Esophagus squamous epithelium (tissue), 5 donors: ENCODE data around the gene PVR. TPM values are rescaled to one million over a fixed set of nuclear protein-coding genes. Genes with fewer than 3 reads are reported as not detected.
"Not testable (repeated sequence)": the region's sequence is repeated elsewhere in the genome, so short reads cannot be mapped to it uniquely, and the experiment has no call there.

ENCODE experiments used
- DNase-seq: peaks from one replicate; lab custom pipeline; 2025; lab: John Stamatoyannopoulos, UW
- H3K27ac ChIP-seq, 4 donors: fragments of 200-600 bp; sonication (generic); one replicate each; pipeline ENCODE4 v1.5.1; 2016 to 2019; ENCODE audit warnings: mild to moderate bottlenecking in 1 of 4
- H3K27me3 ChIP-seq, 4 donors: fragments of 200-600 bp; sonication (generic); 1 replicate in 3 of 4; 2 replicates in 1 of 4; pipeline versions ENCODE4 v1.5.1 to v1.6.0; 2017 to 2021; ENCODE audit warnings: antibody characterized with exemption in 1 of 4
- H3K36me3 ChIP-seq, 3 donors: fragments of 200-600 bp; sonication (generic); one replicate each; pipeline ENCODE4 v1.5.1; 2016 to 2019
- H3K4me1 ChIP-seq, 3 donors: fragments of 200-600 bp; sonication (generic); one replicate each; pipeline ENCODE4 v1.5.1; 2017 to 2019
- H3K4me3 ChIP-seq, 4 donors: fragments of 200-600 bp; sonication (generic); 1 replicate in 3 of 4; 2 replicates in 1 of 4; pipeline ENCODE4 v1.5.1; 2016 to 2019; ENCODE audit warnings: mild to moderate bottlenecking in 2 of 4, moderate library complexity in 1 of 4
- H3K9me3 ChIP-seq, 3 donors: fragments of 200-600 bp; sonication (generic); one replicate each; pipeline ENCODE4 v1.5.1; 2016 to 2019
- POLR2A ChIP-seq, 4 donors: fragments of 450-650 bp; IDR thresholded peaks; one replicate each; pipeline ENCODE4 v1.6.1; 2017; ENCODE audit warnings: antibody characterized with exemption in 4 of 4, mild to moderate bottlenecking in 4 of 4, moderate library complexity in 3 of 4
- WGBS, 2 donors: methylation state at CpG; one replicate each; pipeline ENCODE4 v1.1.5; 2018; 5-methylcytosine and 5-hydroxymethylcytosine counted together
- intact Hi-C: fragments of 100-400 bp; cut with DNase I; formaldehyde crosslinking; loops from one replicate; pipeline ENCODE4 v1.15.0; 2022
- total RNA-seq, 4 donors: library from RNA; depleted of rRNA; stranded (reverse); fragments of >200 nt; gene quantifications; one replicate each; pipeline ENCODE4 v1.1.0, GENCODE V29; 2016
- TF ChIP-seq, protein P1 (sequence below), 6 experiments: fragments of 450-650 bp in 4 of 6; fragments of 200-600 bp in 2 of 6; sonication (generic) in 2 of 6; IDR thresholded peaks; one replicate each; pipeline ENCODE4 v1.5.1; 2016 to 2019; ENCODE audit warnings: antibody characterized with exemption in 6 of 6, mild to moderate bottlenecking in 4 of 6, moderate library complexity in 4 of 6
- donor health status: DM: yes; HTN: yes; CAD: no.

PVR gene
- total RNA-seq, 4 donors from 2014 or later = 13.2 to 21.9 (median 20.9) TPM

DNA sequence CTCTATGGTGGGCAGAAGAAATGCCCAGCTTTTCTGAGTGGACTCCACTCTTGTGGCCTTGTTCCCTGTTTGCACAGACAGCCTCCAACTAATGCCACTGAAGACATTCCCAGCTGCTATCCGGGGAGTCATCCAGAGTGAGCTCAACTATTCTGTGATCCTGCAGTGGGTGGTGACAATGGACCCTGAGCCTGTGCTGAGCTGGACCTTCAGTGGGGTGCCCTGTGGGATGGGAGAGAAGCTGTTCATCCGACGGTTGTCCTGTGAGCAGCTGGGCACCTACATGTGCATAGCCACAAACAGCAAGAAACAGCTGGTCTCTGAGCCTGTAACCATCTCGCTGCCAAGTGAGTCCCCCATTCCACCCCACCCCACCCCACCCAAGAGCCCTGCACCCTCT, 20.1 kb upstream of the PVR start:
- Histone ChIP-seq H3K4me3 (no peak overlapping the region), H3K9me3 (no peaks in the 10 kb centered on the region), H3K4me1 (peaks cover 0 to 4% (median 0%) of the 10 kb centered on the region in 3 donors), H3K27me3 (no peaks in the 10 kb centered on the region), H3K36me3 (no peaks in the 10 kb centered on the region), H3K27ac (no peak overlapping the region)
- 80 to 92% methylated on average over 2 to 3 of the region's 4 CpGs for WGBS, 2 donors
- DNase-seq = no peak
- TF ChIP-seq, protein P1, sequence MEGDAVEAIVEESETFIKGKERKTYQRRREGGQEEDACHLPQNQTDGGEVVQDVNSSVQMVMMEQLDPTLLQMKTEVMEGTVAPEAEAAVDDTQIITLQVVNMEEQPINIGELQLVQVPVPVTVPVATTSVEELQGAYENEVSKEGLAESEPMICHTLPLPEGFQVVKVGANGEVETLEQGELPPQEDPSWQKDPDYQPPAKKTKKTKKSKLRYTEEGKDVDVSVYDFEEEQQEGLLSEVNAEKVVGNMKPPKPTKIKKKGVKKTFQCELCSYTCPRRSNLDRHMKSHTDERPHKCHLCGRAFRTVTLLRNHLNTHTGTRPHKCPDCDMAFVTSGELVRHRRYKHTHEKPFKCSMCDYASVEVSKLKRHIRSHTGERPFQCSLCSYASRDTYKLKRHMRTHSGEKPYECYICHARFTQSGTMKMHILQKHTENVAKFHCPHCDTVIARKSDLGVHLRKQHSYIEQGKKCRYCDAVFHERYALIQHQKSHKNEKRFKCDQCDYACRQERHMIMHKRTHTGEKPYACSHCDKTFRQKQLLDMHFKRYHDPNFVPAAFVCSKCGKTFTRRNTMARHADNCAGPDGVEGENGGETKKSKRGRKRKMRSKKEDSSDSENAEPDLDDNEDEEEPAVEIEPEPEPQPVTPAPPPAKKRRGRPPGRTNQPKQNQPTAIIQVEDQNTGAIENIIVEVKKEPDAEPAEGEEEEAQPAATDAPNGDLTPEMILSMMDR (IDR thresholded peaks at IDR 0.05) = no peak
- no peak for TF ChIP-seq POLR2A (IDR thresholded peaks at IDR 0.05)
- intact Hi-C loops = no loop called here

DNA sequence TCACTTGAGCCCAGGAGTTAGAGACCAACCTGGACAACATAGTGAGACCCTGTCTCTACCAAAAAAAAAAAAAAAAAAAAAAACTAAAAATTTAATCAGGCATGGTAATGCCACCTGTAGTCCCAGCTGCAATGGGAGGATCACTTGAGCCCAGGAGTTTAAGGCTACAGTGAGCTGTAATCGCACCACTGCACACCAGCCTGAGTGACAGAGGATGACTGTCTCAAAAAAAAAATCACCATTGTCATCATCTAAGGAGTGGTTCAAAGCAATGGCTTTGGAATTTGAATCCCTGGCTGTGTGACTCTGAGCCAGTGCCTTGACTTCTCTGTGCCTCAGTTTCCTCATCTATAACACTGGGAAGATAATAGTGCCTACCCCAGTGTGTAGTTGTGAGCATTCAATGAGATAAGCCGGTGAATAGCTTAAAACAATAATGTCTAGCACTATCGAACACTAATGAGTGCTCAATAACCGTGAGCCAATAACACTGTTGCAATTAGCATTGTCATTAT, 18.8 kb upstream of the PVR start:
- Histone ChIP-seq H3K36me3 (no peaks in the 10 kb centered on the region), H3K4me1 (peaks cover 0 to 4% (median 0%) of the 10 kb centered on the region in 3 donors), H3K4me3 (no peak overlapping the region), H3K9me3 (no peaks in the 10 kb centered on the region), H3K27me3 (no peaks in the 10 kb centered on the region), H3K27ac (no peak overlapping the region)
- intact Hi-C loops = no loop called here
- TF ChIP-seq, protein P1 (IDR thresholded peaks at IDR 0.05) = no peak
- TF ChIP-seq POLR2A (IDR thresholded peaks at IDR 0.05) = no peak
- WGBS, 2 donors = 92 to 94% methylated on average over 4 of the region's 4 CpGs
- no peak for DNase-seq

DNA sequence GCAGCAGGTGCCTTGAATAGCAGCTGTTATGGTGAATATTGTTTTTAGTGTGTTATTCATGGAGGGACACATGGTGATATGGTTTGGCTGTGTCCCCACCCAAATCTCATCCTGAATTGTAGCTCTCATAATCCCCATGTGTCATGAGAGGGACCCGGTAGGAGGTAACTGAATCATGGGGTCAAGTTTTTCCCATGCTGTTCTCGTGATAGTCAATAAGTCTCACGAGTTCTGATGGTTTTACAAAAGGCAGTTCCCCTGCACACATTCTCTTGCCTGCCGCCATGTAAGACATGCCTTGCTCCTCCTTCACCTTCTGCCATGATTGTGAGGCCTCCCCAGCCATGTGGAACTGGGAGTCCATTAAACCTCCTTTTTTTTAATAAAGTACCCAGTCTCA, 18.1 kb upstream of the PVR start:
- intact Hi-C loops, H3K36me3 ChIP-seq, DNase-seq, H3K9me3 ChIP-seq, H3K27ac ChIP-seq, H3K4me1 ChIP-seq, H3K4me3 ChIP-seq, H3K27me3 ChIP-seq: not testable (repeated sequence)
- 70 to 81% methylated on average over 4 of the region's 4 CpGs for WGBS, 2 donors

DNA sequence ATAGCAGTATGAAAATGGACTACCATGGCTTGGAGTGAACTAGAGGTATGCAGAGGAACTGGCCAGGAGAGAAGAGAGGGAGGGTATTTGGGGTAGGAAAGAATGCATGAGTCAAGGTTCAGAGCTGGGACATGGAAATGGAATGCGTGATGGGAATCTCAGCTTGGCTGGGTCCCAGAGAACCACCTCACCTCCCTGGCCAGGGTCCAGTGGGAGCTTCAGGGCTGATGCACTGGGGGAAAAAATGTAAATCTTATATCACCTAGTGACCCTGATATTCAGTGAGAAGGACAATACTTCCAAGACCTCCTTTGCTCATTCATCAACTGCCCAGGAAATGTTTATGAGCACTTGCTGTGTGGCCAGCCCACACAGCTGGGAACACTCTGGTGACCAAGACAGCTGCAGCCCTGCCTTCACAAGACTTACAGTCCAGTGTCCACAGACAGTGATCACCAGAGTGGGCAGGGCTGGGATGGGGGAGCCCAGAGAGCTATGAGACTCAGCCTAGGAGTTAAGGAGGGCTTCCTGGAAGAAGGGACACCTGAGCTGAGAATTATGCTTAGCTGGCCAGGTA, 17.6 kb upstream of the PVR start:
- Histone ChIP-seq H3K4me1 (peaks cover 0 to 4% (median 0%) of the 10 kb centered on the region in 3 donors), H3K9me3 (no peaks in the 10 kb centered on the region), H3K36me3 (no peaks in the 10 kb centered on the region), H3K27me3 (peaks cover 0 to 9% (median 0%) of the 10 kb centered on the region in 4 donors), H3K27ac (no peak overlapping the region), H3K4me3 (no peak overlapping the region)
- TF ChIP-seq, protein P1 (IDR thresholded peaks at IDR 0.05) = no peak
- WGBS, 2 donors = 7 to 44% methylated on average over 1 of the region's 1 CpG
- intact Hi-C loops = no loop called here
- no peak for DNase-seq

DNA sequence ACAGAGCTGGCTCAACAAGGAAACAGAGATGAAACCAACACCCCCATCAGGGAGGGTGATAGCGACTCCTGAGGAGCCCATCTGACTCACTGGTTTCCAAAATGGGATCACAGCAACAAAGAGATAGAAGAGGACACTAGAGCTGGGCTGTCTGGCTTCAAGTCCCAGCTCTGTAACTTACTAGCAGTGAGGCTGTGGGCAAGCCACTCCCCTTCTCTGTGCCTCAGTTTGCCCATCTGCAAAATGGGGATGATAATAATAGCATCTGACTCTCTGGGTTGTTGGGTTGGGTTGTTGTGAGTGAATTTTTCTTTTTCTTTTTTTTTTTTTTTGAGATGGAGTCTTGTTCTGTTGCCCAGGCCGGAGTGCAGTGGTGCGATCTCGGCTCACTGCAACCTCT, 16.1 kb upstream of the PVR start:
- intact Hi-C loops = no loop called here
- Histone ChIP-seq H3K36me3 (no peaks in the 10 kb centered on the region), H3K4me1 (peaks cover 0 to 4% (median 0%) of the 10 kb centered on the region in 3 donors), H3K27ac (no peak overlapping the region), H3K4me3 (no peak overlapping the region), H3K9me3 (no peaks in the 10 kb centered on the region), H3K27me3 (peaks cover 0 to 9% (median 0%) of the 10 kb centered on the region in 4 donors)
- WGBS, 2 donors = 89 to 96% methylated on average over 4 of the region's 4 CpGs
- TF ChIP-seq POLR2A (IDR thresholded peaks at IDR 0.05) = no peak
- TF ChIP-seq, protein P1 (IDR thresholded peaks at IDR 0.05) = no peak
- no peak for DNase-seq
